Islet of Langerhans (tissue), 1 donor: ENCODE measurements around the gene MCRS1.
"Not testable (repeated sequence)": the region's sequence is repeated elsewhere in the genome, so short reads cannot be mapped to it uniquely, and the experiment has no call there.

Experiments
- FAIRE-seq: peaks from one replicate; lab custom pipeline; 2011; peaks lifted over from hg19 to GRCh38; lab: Jason Lieb, UNC

The MCRS1 gene

GRCh38 chr12:49540229-49541139, 27.5 kb downstream of the MCRS1 start:
- FAIRE-seq = no peak

GRCh38 chr12:49539406-49540228, 28.3 kb downstream of the MCRS1 start:
- FAIRE-seq = no peak

GRCh38 chr12:49538510-49539403, 29.2 kb downstream of the MCRS1 start, which contains the start of gene KCNH3:
Gene KCNH3, plus strand, starts transcription at chr12:49539030. Its CDS starts 387 bp downstream, at chr12:49539417.
- FAIRE-seq = no peak

GRCh38 chr12:49537752-49538509, 30.0 kb downstream of the MCRS1 start:
- no peak for FAIRE-seq

GRCh38 chr12:49537231-49537751, 30.7 kb downstream of the MCRS1 start:
- FAIRE-seq = no peak

- FAIRE-seq = no peak
These were observed 31.3 kb downstream of the MCRS1 start for GRCh38 chr12:49536526-49537071.

- FAIRE-seq = no peak
These were observed 31.9 kb downstream of the MCRS1 start for GRCh38 chr12:49535921-49536525.

- no peak for FAIRE-seq
These were observed 33.1 kb downstream of the MCRS1 start for GRCh38 chr12:49534731-49535278.

GRCh38 chr12:49534122-49534521, 33.8 kb downstream of the MCRS1 start:
- not testable (repeated sequence) for FAIRE-seq

- FAIRE-seq = no peak
These were observed 34.6 kb downstream of the MCRS1 start for GRCh38 chr12:49533331-49533730.

- FAIRE-seq = no peak
These were observed 36.2 kb downstream of the MCRS1 start for GRCh38 chr12:49531745-49532144.

- FAIRE-seq = no peak
These were observed 38.5 kb downstream of the MCRS1 start for GRCh38 chr12:49529414-49529813.

GRCh38 chr12:49527361-49528130, 40.4 kb downstream of the MCRS1 start:
- no peak for FAIRE-seq

- no peak for FAIRE-seq
These were observed 42.0 kb downstream of the MCRS1 start for GRCh38 chr12:49525942-49526341.

- FAIRE-seq = no peak
These were observed 43.1 kb downstream of the MCRS1 start for GRCh38 chr12:49524660-49525324.

GRCh38 chr12:49521389-49521788, 46.6 kb downstream of the MCRS1 start:
- FAIRE-seq = no peak

GRCh38 chr12:49519574-49519936, 48.4 kb downstream of the MCRS1 start:
- no peak for FAIRE-seq

- no peak for FAIRE-seq
These were observed 48.9 kb downstream of the MCRS1 start for GRCh38 chr12:49518914-49519573.
